ENCODE measurements around the gene CYP46A1.

Gene CYP46A1

DNA sequence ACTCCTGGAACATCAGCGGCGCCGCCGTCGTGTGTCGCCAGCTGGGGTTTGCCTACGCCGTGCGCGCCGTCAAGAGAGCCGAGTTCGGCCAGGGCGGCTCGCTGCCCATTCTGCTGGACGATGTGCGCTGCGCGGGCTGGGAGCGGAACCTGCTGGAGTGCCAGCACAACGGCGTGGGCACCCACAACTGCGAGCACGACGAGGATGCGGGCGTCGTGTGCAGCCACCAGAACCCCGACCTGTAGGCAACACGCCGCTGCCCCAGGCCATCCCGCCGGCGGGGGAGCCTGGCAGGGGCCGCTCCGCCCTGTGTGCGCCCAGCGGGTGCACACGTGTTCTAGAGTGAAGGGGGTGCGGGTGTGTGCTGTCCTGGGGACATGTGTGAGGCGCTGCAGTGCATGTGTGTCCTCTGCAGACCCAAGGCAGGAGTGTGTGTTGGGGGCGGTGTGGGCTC, 8.7 kb upstream of the CYP46A1 start:
- no peak for TF ChIP-seq NFIC (IDR thresholded peaks at IDR 0.05)
- TF ChIP-seq YY1 (IDR thresholded peaks at IDR 0.05; ENCODE audit: low read depth), result no peak
- no peak for TF ChIP-seq CEBPB (IDR thresholded peaks at IDR 0.05)
- TF ChIP-seq CREB1 (IDR thresholded peaks at IDR 0.05; ENCODE audit: low read depth), result no peak
- TF ChIP-seq MAX (IDR thresholded peaks at IDR 0.05), result no peak
- TF ChIP-seq EGR1 (IDR thresholded peaks at IDR 0.05), result no peak
- no peak for TF ChIP-seq REST (IDR thresholded peaks at IDR 0.05; ENCODE audit: low read depth)
- no peak for TF ChIP-seq TEAD4 (IDR thresholded peaks at IDR 0.05)
- TF ChIP-seq TAF1 (IDR thresholded peaks at IDR 0.05; ENCODE audit: low read depth), result no peak

- TF ChIP-seq NFIC (IDR thresholded peaks at IDR 0.05), result no peak
- no peak for TF ChIP-seq REST (IDR thresholded peaks at IDR 0.05; ENCODE audit: low read depth)
- no peak for TF ChIP-seq TEAD4 (IDR thresholded peaks at IDR 0.05)
- no peak for TF ChIP-seq FOXM1 (IDR thresholded peaks at IDR 0.05; ENCODE audit: borderline replicate concordance, low read depth)
- TF ChIP-seq MAX (IDR thresholded peaks at IDR 0.05), result no peak
- no peak for TF ChIP-seq RAD21 (IDR thresholded peaks at IDR 0.05; ENCODE audit: low read depth)
- TF ChIP-seq TCF12 (IDR thresholded peaks at IDR 0.05; ENCODE audit: low read depth), result no peak
- no peak for TF ChIP-seq ZBTB7A (IDR thresholded peaks at IDR 0.05; ENCODE audit: low read depth)
Observed at GRCh38 chr14:99675951-99676350, 8.1 kb upstream of the CYP46A1 start.

- TF ChIP-seq ZBTB7A (IDR thresholded peaks at IDR 0.05; ENCODE audit: low read depth) (no peak), EP300 (IDR thresholded peaks at IDR 0.05; ENCODE audit: borderline replicate concordance) (no peak), NFIC (IDR thresholded peaks at IDR 0.05) (peak; percentile 40; the same call in 1 of the 2 replicates), YY1 (IDR thresholded peaks at IDR 0.05; ENCODE audit: low read depth) (no peak)
Observed at GRCh38 chr14:99676657-99677056, 7.4 kb upstream of the CYP46A1 start.

GRCh38 chr14:99677231-99678140, 6.6 kb upstream of the CYP46A1 start:
- TF ChIP-seq TCF12 (IDR thresholded peaks at IDR 0.05; ENCODE audit: low read depth), result no peak

DNA sequence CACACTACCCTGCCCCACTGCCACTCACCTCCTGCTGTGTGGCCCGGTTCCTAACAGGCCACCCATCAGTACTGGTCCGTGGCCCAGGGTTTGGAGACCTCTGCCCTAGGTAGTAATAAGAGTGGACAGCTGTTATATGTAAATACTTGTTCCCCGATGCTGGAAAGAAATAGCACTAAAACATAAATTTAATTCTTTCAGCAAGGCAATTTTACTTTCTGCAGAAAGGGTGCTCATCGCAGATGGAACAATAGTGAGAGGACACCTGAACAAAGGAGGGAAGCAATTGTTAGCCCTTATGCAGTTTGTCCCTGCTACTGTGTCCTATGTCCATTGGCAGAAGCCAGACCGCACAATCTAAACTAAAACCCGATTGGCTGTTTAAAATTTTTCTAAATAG, 5.9 kb upstream of the CYP46A1 start:
- no peak for TF ChIP-seq TCF12 (IDR thresholded peaks at IDR 0.05; ENCODE audit: low read depth)
- TF ChIP-seq YY1 (IDR thresholded peaks at IDR 0.05; ENCODE audit: low read depth), result no peak

DNA sequence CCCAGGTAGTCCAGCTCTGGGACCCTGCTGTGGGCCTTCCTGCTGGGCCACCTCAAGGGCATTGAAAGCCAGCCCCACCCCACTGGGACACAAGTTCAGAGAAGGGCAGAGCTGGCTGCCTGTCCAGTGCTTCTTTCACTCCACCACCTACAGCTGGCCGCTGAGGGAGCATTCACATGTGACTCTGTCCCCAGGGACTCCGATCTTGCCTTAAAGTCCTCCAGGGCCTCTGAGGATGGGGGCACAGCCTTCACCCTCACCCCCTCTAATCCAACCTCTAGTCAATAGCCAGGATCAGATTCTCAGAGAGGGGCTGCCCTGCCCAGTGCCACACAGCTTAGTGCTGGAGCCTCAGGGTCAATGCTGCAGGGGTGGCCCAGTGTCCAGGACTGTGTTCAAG, 5.0 kb upstream of the CYP46A1 start:
- TF ChIP-seq TCF12 (IDR thresholded peaks at IDR 0.05; ENCODE audit: low read depth) (no peak), YY1 (IDR thresholded peaks at IDR 0.05; ENCODE audit: low read depth) (no peak), EP300 (IDR thresholded peaks at IDR 0.05; ENCODE audit: borderline replicate concordance) (no peak), CREB1 (IDR thresholded peaks at IDR 0.05; ENCODE audit: low read depth) (no peak), MAX (IDR thresholded peaks at IDR 0.05) (no peak), CEBPB (IDR thresholded peaks at IDR 0.05) (no peak), FOXM1 (IDR thresholded peaks at IDR 0.05; ENCODE audit: borderline replicate concordance, low read depth) (no peak), RAD21 (IDR thresholded peaks at IDR 0.05; ENCODE audit: low read depth) (no peak), TAF1 (IDR thresholded peaks at IDR 0.05; ENCODE audit: low read depth) (no peak), NFIC (IDR thresholded peaks at IDR 0.05) (no peak), ZBTB7A (IDR thresholded peaks at IDR 0.05; ENCODE audit: low read depth) (no peak), REST (IDR thresholded peaks at IDR 0.05; ENCODE audit: low read depth) (no peak), EGR1 (IDR thresholded peaks at IDR 0.05) (no peak), TEAD4 (IDR thresholded peaks at IDR 0.05) (no peak)
- TF ChIP-seq, protein P1, sequence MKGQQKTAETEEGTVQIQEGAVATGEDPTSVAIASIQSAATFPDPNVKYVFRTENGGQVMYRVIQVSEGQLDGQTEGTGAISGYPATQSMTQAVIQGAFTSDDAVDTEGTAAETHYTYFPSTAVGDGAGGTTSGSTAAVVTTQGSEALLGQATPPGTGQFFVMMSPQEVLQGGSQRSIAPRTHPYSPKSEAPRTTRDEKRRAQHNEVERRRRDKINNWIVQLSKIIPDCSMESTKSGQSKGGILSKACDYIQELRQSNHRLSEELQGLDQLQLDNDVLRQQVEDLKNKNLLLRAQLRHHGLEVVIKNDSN (IDR thresholded peaks at IDR 0.05), result no peak
